HG03175 (cell line): Measurements from ENCODE around the gene UCP3.
"Not testable (repeated sequence)": the region's sequence is repeated elsewhere in the genome, so short reads cannot be mapped to it uniquely, and the experiment has no call there.

Experiments
- ATAC-seq: cut with Tn5 transposase; IDR thresholded peaks from one replicate; pipeline ENCODE4 v1.9.1; 2021; ENCODE audit warnings: mild to moderate bottlenecking, moderate library complexity; ENCODE audit not compliant: unreplicated experiment

UCP3 gene

DNA sequence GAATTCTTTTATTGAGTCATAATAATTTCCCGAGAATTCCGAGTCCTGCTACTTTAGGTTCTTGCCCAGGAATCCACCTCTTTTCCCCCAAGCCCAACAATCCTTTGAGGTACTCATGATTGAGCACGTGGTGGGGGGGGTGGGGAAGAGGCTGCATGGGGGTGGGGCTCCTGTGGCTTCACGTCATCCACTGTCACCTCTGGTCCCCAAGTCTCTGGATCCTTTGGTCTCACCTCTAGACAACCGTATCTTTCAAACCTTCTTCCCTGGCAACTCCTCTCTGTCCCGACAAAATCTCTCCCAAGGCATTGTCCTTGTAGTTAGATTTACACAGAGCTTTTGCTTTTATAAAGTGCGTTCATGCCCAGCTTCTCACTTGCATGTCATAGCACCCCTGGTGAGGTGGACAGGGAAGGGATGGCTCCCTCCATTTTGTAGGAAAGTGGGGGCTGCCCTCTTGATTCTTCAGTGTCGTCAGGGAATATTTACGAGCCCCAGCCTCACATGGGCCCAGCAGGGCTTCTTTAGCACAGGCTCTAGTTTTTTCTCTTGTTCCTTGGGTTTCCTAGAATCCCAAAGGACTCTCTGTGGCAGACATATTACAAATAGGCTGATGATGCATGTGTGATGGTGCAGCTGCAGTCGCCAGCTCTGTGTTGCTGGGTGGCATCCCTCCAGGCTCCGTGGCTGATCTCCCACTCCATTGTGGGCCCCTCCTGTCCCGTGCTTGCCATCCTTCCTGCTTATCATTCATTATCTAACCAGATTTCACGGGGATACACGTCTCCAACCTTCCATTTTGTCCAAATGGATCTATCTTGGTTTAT lies 8.4 kb downstream of the UCP3 start:
- no peak for ATAC-seq

DNA sequence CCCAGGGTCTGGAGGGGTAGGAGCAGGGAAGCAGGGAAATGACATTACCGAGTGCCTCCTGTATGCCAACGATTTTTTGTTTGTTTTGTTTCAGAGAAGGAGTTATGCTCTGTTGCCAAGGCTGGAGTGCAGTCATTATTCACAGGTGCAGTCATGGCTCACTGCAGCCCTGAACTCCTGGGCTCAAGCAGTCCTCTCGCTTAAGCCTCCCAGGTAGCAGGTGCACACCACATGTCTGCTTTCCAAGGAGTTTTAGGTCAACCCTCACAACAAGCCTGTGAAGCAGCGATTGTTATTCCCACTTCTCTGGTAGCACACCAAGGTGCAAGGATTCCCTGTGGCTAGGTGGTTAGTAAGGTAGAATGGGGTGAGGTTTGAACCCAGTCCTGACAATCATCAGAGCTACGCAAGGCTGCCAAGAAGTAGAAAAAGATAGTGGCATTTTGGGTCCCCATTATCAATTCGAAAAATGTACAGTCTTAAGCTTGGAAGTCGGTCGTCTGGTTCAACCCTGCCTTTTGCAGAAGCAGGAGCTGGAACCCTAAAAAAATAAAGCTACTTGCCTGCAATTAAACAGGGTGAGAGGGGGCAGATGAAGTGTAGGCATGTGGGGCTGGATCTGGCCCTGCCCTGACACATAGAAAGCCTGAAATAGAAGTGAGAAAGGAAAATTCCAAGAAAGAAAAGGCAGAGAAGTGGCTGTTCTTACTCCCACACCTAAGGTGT lies 9.1 kb downstream of the UCP3 start:
- ATAC-seq: no peak

DNA sequence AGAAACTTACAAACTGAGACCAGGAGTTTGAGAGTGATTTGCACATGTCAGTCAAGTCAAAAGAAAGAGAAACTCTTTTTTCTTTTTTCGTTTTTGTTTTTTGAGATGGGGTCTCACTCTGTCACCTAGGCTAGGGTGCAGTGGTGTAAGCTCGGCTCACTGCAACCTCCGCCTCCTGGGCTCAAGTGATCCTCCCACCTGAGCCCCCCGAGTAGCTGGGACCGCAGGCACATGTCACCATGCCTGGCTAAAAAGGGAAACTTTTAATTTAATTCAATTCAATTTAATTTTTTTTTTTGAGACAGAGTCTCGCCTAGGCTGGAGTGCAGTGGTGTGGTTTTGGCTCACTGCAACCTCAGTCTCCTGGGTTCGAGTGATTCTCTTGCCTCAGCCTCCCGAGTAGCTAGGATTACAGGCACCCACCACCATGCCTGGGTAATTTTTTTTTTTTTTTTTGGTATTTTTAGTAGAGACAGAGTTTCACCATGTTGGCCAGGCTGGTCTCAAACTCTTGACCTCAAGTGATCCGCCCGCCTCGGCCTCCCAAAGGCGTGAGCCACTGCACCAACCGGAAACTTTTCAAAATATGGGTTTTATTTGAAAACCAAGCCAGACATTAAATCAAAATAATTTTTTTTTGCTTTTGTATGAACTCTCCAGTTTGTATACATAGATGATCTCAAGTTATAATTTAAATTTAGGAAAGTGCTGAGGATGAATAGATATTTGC lies 9.9 kb downstream of the UCP3 start:
- no peak for ATAC-seq

DNA sequence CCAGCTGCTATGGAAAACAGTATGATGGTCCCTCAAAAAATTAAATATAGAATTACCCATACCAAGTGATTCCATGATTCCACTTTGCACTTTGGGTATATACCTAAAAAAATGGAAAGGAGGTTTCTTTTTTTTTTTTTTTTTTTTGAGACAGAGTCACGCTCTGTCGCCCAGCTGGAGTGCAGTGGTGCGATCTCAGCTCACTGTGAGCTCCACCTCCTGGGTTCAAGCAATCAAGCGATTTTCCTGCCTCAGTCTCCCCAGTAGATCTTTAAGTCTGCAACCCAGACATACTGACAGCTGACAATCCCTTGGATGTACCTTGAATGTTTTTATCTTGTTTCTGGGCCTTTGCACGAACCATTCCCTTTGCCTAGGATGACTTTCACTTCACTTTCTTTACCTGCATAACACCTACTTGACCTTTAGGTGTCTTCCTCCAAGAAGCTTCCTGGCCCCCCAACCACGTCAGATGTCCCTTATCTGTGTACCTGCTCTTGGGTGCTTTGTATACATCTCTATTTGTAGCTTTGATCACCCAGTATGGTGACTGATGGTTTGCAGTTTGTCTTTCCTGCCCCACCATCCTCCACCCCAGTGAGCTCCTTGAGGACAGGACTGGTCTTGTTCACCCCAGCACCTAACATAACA lies 11.6 kb downstream of the UCP3 start:
- no peak for ATAC-seq

DNA sequence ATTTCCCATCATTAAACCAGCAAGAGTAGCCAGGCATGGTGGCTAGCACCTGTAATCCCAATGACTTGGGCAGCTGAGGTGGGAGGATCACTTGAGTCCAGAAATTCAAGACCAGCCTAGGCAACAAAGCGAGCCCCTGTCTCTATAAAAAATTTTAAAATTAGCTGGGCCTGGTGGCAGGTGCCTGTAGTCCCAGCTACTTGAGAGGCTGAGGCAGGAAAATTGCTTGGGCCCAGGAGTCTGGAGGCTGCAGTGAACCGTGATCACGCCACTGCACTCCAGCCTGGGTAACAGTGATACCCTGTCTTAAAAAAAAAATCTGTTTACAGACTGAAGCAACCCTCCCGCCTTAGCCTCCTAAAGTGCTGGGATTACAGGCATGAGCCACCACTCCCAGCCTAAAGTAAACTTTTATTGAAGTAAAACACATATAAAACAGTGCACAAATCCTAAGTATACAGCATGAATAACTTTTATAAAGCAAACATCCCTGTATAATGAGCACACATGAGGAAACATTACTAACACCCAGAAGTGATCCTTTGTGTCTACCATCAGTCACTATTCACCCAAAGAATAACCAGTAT lies 12.6 kb downstream of the UCP3 start:
- ATAC-seq: no peak

DNA sequence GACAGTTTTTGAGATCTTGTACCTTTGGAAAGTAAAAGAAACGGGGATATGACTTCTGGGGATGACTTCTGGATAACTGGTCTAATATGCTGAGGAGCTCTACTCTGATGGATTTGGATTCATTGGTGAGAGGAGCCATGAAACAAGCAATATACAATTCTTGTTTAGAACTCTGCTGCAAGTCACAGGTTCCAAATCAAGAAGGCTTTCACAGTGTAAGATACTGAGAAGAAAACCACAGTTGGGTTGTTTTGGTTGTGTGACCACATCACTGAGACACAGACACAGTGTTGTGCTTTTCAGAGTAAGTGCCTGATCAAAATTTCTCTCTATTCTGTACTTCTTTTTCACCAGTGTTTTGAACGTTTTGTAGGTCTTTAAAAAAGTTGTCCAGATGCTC lies 13.2 kb downstream of the UCP3 start:
- ATAC-seq: peak; percentile 62

DNA sequence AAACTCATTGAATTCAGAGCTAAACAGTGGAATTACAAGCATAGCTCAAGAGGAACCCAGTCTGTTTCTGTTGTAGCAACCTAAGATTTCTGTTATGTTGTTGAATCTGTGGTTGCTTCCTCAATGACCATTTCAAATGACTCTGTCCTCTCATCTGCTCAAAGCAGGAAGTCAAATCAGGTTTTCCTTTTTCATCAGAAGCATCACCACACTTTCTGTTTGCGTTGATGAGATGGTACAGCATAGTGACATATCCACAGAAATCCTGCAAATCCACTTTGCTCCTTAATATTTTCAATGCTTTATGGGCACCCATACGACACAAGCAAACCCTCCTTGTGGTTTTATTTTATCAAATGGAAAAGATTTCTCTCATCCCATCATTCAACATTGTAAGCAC lies 13.6 kb downstream of the UCP3 start:
- peak; percentile 66 for ATAC-seq

DNA sequence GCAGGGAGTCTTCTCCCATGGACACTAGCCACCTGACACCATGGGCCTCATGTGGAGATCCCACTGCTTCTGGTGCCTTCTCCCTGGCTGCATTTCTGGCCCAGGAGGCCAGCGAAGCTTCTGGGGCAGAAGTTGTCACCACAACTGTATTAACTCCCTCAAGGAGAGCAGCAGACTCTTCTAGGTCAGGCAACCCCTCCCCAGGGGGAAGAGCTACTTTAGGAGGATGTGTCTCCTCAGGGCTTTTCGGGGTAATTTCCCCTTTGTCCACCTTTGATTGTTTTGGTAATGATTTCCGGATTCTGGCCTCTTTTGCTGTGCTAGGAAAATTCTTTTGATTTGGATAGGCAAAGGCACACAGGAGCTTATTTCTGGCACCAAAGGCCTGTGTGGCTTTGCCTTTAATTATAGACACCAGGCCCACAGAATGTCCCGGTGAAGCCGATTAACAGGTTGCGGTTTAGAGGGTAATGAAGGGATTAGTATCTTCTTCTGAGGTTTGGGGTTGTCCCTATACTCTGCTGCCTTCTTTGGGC lies 17.3 kb downstream of the UCP3 start:
- no peak for ATAC-seq

DNA sequence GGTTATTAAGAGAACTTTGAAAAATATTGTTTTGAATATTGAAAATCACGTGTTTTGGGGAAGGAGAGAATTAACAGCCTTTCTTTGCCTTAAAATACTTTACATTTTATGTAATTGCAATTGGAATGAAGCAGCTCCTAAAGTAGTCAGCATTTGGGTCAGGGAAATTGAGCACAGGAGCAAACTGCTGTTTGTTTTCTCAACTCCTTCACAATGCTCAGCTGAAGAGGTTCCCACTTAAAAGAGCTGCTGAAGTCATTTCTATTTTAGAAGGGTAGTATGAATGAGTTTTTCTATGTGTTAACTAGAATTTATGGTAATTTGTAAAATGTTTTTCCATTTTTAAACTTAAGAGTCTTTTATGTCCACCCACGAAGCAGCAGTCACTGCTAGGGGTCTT lies 18.2 kb downstream of the UCP3 start:
- no peak for ATAC-seq

DNA sequence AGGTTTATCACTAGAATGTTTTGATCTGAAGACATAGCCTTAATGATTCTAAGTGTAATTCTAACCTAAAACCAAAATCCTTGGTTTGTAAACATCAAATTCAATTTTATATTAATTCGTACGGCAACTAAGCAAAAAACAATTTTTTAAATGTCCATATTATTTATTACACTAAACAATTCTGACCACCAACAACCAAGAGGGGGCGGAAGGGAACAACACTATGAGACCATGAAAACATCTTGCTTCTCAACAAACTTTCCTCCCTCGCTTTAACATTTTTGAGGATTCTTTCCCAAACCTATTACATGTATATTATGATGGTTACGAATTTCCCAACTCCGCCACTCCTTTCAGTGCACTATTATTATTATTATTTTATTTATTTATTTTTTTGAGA lies 19.7 kb downstream of the UCP3 start:
- ATAC-seq: no peak

DNA sequence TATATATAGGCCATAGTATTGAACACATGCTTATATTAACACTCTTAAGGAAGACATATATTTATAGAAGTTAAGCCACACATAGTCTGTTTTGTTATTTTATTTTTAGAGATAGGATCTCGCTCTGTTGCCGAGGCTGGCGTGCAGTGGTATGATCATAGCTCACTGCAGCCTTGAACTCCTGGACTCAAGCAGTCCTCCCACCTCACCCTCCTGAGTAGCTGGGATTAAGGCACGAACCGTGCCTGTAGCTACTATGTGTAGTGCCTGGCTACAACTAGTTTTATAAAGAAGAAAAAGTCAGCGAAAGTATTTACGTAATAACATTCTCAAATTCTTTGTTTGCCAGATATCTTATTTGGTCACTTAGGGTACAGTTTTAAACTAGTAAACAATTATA lies 20.7 kb downstream of the UCP3 start:
- ATAC-seq: no peak

DNA sequence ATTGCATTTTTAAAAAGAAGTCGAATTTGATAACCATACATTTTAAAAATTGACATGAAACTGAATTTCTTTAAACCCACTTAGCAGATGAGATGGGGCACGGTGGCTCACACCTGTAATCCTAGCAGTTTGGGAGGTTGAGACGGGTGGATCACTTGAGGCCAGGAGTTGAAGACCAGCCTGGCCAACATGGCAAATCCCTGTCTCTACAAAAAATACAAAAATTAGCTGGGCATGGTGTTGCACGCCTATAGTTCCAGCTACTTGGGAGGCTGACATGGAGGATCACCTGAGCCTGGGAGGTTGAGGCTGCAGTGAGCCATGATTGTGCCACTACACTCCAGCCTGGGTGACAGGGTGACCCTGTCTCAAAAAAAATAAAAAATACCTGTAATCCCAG lies 23.2 kb downstream of the UCP3 start:
- ATAC-seq: not testable (repeated sequence)

DNA sequence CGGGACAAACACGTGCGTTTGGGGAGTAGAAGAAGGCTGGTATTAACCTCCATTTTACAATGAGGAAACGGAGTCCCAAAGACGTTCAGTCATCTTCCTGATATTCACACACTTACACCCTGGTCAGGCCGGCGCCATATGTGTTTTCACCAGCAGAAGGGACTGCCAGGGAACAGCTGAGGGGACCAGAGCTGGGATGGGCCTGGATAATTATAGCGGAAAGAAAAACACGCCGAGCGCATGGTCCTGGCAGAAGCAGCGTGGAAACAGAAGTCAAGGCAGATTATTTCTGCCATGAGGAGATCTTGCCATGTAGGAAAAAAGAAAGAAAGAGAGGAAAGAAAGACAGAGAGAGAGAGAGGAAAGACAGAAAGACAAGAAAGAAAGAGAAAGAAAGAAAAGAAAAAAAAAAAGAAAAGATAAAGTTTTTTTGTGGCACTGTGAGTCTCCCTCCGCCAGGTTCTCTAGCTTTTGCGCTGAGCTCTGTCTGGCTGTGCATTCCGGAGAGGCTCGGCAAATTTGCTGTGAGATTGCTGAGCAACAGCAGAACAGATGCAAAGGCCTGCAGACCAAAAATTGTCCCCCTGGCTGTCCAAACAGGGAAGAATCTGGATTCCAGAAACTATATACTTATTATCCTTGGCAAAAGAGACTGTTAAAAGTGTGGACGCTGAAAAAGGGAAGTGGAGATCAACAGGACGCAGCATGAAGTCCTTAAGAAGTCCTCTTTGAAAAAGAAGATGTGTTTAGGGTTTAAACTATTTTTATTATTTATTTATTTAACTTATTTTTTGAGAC lies 24.9 kb downstream of the UCP3 start:
- ATAC-seq: no peak

DNA sequence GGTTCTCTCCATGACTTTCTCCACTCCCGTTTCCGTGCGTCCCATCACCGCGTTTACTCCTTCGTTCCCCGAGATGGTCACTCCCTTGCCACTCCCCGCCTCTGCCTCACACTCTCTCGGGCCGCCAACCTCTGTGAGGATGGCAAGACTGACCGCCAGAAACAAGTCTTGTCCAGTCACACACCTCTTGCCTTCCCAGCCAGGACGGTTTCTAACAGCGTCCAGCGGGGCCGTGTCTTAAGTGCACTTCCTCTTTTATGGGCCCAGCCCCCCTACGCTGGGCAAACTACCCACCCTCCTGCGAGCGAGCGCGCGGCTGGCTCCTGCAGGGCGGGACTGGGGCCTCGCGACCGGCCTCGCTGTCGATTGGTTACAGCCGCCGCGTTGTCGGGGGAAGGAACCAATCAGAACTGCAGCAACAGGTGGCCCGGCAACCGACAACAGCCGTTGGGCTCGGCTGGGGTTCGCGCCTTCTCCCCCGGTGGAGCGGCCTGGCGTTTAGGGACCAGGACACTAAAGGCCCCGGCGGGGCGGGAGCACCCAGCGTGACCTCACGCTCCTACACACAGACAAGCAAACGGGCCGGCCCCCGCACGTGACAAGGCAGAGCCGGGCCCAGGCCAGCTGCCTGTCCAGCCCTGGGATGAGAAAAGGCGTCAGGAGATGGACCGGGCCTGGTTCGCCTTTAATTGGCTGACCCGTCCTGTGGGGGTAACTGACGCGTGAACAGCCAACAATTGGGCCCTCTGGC lies 25.7 kb downstream of the UCP3 start:
- peak; percentile 70 for ATAC-seq

DNA sequence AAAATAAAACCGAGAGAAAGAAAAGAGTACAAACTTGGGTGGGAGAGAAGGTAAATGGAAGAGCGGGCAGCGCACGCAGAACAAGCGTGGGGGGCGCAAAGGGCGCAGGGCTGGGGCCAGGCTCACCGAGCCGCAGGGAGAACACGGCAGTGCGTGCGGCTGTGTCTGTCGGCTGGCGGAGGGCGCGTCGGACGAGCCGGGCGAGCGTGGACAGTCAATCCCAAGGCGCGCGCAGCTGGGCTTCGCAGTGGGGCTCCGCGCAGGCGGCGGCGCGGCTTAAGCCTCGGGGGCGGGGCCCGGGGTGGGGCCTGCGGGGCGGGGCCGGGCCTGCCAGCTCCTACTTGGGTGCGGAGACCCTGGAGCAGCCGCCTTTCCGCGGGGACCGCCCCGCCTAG lies 26.3 kb downstream of the UCP3 start, which contains the start of gene UCP2:
Gene UCP2 (minus strand): TSS at position 249 of the 395 bp plus-strand sequence. CDS start 4,465 bp downstream, outside the sequence.
- peak; percentile 39 for ATAC-seq

DNA sequence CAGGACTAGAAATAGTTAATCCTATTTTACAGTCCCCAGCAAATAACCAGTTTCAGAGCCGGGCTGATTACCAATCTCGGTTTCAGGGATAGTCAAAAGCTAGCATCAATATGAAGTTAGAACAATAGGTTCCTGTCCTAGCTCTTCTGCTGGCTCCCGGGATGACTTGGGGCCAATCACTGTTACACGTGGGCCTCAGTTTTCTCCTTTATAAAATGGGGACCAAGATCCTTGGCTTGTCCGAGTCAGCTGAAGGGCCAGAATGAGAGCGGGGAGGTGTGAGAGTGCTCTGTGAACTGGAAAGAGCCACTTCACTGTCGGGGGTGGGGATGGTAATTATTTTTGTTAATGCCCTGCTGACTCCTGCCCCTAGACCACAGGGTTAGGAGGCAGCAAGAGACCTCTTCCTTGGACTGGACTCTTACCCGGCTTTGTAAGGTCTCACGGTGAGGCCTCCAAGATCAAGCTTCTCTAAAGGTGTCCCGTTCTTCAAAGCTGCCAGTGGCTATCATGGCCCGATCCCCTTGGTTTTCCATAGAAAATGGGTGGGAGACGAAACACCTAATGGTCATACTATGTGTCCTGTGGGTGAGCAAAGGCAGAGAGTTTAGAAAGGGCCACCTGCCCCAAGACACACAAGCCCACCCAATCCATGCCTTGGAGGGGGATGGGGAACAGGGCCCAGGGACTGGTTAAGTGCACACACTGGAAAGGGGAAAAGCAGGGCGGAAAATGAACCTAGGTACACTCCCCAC lies 27.7 kb downstream of the UCP3 start:
- ATAC-seq: no peak

DNA sequence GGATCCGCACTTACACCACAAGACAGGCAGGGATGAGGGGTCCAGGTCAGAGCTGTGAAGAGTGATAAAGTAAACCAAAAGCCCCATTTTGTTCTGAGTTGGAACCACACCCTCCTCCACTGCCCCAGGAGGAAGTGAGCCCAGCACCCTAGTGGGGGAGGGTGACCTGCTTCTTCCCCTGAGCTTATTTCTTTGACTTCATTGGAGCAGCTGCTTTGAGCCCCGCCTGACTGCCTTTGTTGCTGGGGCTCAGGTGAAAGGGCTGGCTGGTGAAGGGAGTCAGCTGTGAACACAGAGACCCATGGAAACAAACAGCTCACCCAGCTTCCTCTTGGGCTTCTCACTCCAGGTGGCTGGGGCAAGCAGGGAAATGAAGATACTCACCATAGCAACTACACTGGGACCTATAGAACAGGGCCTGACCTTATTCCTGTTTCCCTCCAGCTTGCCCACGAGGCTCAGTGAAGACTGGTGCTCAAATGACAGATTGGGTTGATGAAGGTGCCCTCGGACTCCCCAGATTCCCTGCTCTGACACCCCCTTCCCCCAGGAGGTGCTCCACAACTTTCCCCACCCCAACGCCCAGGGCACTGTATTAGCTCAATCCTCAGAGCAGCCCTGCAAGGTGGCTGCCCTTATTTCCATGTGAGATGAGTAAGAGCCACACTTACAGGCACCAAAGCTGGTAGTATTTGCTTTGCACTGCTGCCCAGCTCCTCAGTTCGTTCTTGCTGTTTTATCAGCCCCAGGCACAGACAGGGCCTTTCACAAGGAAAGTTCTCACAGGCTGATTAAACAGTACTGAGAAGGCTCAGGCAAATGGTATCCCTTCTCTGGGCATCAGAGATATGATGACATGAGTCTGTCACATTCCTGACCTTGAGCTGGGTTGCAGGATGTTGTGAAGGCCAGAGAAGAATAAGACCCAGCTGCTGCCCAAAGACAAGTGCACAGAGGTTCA lies 28.6 kb downstream of the UCP3 start:
- peak; percentile 53 for ATAC-seq
